K562 (cell line): ENCODE measurements around the gene SHISA5. TPM values are rescaled to one million over a fixed set of nuclear protein-coding genes. Genes with fewer than 3 reads are reported as not detected.

Source experiments
- BACH1 ChIP-seq: fragments of 200-800 bp; sonication (Bioruptor generic); IDR thresholded peaks from 2 replicates; pipeline ENCODE4 v1.6.1; 2016; ENCODE audit warnings: missing genetic modification characterization, missing compliant biosample characterization
- CBFA2T2 ChIP-seq: fragments of 450-650 bp; conservative IDR thresholded peaks from 2 replicates; pipeline ENCODE4 v1.6.1; 2017; ENCODE audit warnings: mild to moderate bottlenecking
- HNRNPH1 ChIP-seq: fragments of 200-400 bp; formaldehyde crosslinking; optimal IDR thresholded peaks from 2 replicates; pipeline ENCODE3; 2017; ENCODE audit warnings: low read depth, mild to moderate bottlenecking, low read length, moderate library complexity
- NR2C2 ChIP-seq, 2 experiments: fragments of 200-800 bp in 1 of 2; sonication (Bioruptor generic) in 1 of 2; sonication (generic) in 1 of 2; formaldehyde crosslinking in 1 of 2; IDR thresholded peaks; 2 replicates each; pipeline versions ENCODE4 v1.6.1 to v1.8.0; 2016 to 2022; ENCODE audit warnings: mild to moderate bottlenecking in 1 of 2, missing compliant biosample characterization in 1 of 2, missing genetic modification characterization in 1 of 2, missing genetic modification reagents in 1 of 2
- PCBP1 ChIP-seq: fragments of 200-400 bp; formaldehyde crosslinking; IDR thresholded peaks from 2 replicates; pipeline ENCODE4 v1.6.1; 2018; ENCODE audit warnings: mild to moderate bottlenecking, low read depth, low read length; ENCODE audit not compliant: poor library complexity, severe bottlenecking
- PHF20 ChIP-seq: fragments of 450-650 bp; IDR thresholded peaks from 2 replicates; pipeline ENCODE4 v1.6.1; 2018; ENCODE audit not compliant: partially characterized antibody
- RFX7 ChIP-seq: fragments of 250-450 bp; sonication (Bioruptor Pico); IDR thresholded peaks from 2 replicates; pipeline ENCODE4 v1.5.1; 2021; ENCODE audit warnings: mild to moderate bottlenecking
- SP2 ChIP-seq: IDR thresholded peaks from 2 replicates; pipeline ENCODE4 v1.6.1; 2011; ENCODE audit warnings: mild to moderate bottlenecking, low read depth, low read length, moderate library complexity; ENCODE audit not compliant: poor library complexity, severe bottlenecking; ENCODE audit errors: extremely low read depth
- TRIM28 ChIP-seq: fragments of 450-650 bp; IDR thresholded peaks from 2 replicates; pipeline ENCODE4 v1.6.1; 2017
- ZBTB1 ChIP-seq: sonication (generic); formaldehyde crosslinking; IDR thresholded peaks from 2 replicates; pipeline ENCODE4 v1.8.1; 2023; ENCODE audit warnings: missing genetic modification reagents, low read depth, mild to moderate bottlenecking, borderline replicate concordance
- ZNF431 ChIP-seq: sonication (generic); formaldehyde crosslinking; IDR thresholded peaks from 2 replicates; pipeline ENCODE4 v1.8.0; 2022; ENCODE audit warnings: mild to moderate bottlenecking, missing genetic modification reagents
- polyA plus RNA-seq, 8 experiments: library from polyadenylated mRNA; depleted of rRNA in 4 of 8; stranded (reverse) in 5 of 8; unstranded in 3 of 8; fragments of >200 nt; fragmentation: Nextera tagmentation in 2 of 8; fragmentation: Illumina TruSeq in 1 of 8; extraction: Ambion mirVana in 2 of 8; extraction: Trizol in 1 of 8; gene quantifications; 2 replicates each; pipeline versions ENCODE4 v1.2.1 to v1.2.3, GENCODE V29; 2011 to 2014; ENCODE audit warnings: inconsistent platforms in 1 of 8, missing spikeins in 1 of 8
- total RNA-seq, 7 experiments: library from RNA; depleted of rRNA in 6 of 7; stranded (reverse); fragments of >200 nt in 6 of 7; fragmentation: Illumina TruSeq in 2 of 7; extraction: Trizol in 2 of 7; gene quantifications; 2 replicates each; pipeline versions ENCODE4 v1.2.1 to v1.2.3, GENCODE V29; 2011 to 2021; ENCODE audit warnings: low replicate concordance in 1 of 7
- TF ChIP-seq, protein P1 (sequence below): sonication (generic); formaldehyde crosslinking; IDR thresholded peaks from 2 replicates; pipeline ENCODE4 v1.8.0; 2023; ENCODE audit warnings: missing genetic modification reagents, mild to moderate bottlenecking, borderline replicate concordance
- TF ChIP-seq, protein P2 (sequence below): fragments of 250-450 bp; sonication (Bioruptor Pico); IDR thresholded peaks from 2 replicates; pipeline ENCODE4 v1.4.0; 2020
- TF ChIP-seq, protein P3 (sequence below): IDR thresholded peaks from 2 replicates; pipeline ENCODE4 v1.6.1; 2011; ENCODE audit not compliant: insufficient read length; ENCODE audit errors: extremely low read depth
- TF ChIP-seq, protein P4 (sequence below): sonication (generic); formaldehyde crosslinking; IDR thresholded peaks from 2 replicates; pipeline ENCODE4 v1.8.0; 2022; ENCODE audit warnings: mild to moderate bottlenecking, low read depth, missing genetic modification reagents
- TF ChIP-seq, protein P5 (sequence below): fragments of 250-450 bp; sonication (Bioruptor Pico); IDR thresholded peaks from 2 replicates; pipeline ENCODE4 v1.5.0; 2022; ENCODE audit warnings: mild to moderate bottlenecking

The SHISA5 gene
- total and polyA plus RNA-seq, 9 of the 15 experiments (the other 6 are each of a cell fraction or from before 2014, with no cell fraction given) = 8.4 to 85.8 (median 56.1) TPM

DNA sequence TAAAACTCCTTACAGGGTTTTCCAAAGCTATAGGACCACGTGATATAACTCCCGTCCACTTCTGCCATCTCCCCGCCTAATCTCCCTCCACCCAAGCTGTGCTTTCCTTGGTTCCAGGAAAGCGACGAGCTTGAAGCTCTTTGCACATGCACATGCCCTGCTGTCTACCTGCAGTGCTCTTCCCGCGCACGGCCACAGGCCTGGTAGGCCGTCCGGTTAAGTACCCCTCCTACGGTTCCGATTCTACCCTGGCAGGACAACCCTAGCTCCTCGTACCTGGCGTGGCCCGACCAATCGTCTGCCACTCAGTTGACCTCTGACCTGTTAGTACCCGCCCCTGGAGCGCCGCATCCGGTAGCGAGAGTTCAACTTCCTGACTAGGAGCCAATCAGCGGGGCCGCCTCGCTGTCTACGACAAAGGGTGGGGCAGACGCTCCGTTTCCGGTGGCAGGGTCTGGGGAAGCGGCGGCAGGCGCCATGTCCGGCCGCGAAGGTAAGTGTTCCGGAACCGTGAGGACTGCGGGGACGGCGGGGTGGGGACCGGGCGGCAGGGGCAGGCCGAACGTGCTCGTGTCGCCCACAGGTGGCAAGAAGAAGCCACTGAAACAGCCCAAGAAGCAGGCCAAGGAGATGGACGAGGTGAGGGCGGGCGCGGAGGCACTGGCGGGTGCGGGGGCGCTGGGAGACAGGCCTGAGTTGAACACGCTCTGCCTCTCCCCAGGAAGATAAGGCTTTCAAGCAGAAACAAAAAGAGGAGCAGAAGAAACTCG is 64.0 kb downstream of the SHISA5 start, which contains the start of the genes CCDC51 and TMA7 (continued):
- TF ChIP-seq, protein P1, sequence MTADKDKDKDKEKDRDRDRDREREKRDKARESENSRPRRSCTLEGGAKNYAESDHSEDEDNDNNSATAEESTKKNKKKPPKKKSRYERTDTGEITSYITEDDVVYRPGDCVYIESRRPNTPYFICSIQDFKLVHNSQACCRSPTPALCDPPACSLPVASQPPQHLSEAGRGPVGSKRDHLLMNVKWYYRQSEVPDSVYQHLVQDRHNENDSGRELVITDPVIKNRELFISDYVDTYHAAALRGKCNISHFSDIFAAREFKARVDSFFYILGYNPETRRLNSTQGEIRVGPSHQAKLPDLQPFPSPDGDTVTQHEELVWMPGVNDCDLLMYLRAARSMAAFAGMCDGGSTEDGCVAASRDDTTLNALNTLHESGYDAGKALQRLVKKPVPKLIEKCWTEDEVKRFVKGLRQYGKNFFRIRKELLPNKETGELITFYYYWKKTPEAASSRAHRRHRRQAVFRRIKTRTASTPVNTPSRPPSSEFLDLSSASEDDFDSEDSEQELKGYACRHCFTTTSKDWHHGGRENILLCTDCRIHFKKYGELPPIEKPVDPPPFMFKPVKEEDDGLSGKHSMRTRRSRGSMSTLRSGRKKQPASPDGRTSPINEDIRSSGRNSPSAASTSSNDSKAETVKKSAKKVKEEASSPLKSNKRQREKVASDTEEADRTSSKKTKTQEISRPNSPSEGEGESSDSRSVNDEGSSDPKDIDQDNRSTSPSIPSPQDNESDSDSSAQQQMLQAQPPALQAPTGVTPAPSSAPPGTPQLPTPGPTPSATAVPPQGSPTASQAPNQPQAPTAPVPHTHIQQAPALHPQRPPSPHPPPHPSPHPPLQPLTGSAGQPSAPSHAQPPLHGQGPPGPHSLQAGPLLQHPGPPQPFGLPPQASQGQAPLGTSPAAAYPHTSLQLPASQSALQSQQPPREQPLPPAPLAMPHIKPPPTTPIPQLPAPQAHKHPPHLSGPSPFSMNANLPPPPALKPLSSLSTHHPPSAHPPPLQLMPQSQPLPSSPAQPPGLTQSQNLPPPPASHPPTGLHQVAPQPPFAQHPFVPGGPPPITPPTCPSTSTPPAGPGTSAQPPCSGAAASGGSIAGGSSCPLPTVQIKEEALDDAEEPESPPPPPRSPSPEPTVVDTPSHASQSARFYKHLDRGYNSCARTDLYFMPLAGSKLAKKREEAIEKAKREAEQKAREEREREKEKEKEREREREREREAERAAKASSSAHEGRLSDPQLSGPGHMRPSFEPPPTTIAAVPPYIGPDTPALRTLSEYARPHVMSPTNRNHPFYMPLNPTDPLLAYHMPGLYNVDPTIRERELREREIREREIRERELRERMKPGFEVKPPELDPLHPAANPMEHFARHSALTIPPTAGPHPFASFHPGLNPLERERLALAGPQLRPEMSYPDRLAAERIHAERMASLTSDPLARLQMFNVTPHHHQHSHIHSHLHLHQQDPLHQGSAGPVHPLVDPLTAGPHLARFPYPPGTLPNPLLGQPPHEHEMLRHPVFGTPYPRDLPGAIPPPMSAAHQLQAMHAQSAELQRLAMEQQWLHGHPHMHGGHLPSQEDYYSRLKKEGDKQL (CRISPR knock-in tag) = no peak
- TF ChIP-seq, protein P2, sequence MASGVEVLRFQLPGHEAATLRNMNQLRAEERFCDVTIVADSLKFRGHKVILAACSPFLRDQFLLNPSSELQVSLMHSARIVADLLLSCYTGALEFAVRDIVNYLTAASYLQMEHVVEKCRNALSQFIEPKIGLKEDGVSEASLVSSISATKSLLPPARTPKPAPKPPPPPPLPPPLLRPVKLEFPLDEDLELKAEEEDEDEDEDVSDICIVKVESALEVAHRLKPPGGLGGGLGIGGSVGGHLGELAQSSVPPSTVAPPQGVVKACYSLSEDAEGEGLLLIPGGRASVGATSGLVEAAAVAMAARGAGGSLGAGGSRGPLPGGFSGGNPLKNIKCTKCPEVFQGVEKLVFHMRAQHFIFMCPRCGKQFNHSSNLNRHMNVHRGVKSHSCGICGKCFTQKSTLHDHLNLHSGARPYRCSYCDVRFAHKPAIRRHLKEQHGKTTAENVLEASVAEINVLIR (CRISPR knock-in tag) = peak; percentile 57; the same call in 1 of the 2 replicates
- TF ChIP-seq SP2 (peak; percentile 25), NR2C2 (CRISPR knock-in tag; IDR thresholded peaks at IDR 0.05) (peak; percentile 99), NR2C2 (tag; IDR thresholded peaks at IDR 0.05) (peak; percentile 99), ZBTB1 (no peak), RFX7 (CRISPR knock-in tag) (no peak), TRIM28 (no peak), PHF20 (peak; percentile 75), ZNF431 (CRISPR knock-in tag) (no peak), CBFA2T2 (no peak), BACH1 (tag) (no peak), HNRNPH1 (no peak), PCBP1 (no peak)
- TF ChIP-seq, protein P3, sequence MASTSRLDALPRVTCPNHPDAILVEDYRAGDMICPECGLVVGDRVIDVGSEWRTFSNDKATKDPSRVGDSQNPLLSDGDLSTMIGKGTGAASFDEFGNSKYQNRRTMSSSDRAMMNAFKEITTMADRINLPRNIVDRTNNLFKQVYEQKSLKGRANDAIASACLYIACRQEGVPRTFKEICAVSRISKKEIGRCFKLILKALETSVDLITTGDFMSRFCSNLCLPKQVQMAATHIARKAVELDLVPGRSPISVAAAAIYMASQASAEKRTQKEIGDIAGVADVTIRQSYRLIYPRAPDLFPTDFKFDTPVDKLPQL = no peak
- TF ChIP-seq, protein P4, sequence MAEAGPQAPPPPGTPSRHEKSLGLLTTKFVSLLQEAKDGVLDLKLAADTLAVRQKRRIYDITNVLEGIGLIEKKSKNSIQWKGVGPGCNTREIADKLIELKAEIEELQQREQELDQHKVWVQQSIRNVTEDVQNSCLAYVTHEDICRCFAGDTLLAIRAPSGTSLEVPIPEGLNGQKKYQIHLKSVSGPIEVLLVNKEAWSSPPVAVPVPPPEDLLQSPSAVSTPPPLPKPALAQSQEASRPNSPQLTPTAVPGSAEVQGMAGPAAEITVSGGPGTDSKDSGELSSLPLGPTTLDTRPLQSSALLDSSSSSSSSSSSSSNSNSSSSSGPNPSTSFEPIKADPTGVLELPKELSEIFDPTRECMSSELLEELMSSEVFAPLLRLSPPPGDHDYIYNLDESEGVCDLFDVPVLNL (CRISPR knock-in tag) = no peak
- TF ChIP-seq, protein P5, sequence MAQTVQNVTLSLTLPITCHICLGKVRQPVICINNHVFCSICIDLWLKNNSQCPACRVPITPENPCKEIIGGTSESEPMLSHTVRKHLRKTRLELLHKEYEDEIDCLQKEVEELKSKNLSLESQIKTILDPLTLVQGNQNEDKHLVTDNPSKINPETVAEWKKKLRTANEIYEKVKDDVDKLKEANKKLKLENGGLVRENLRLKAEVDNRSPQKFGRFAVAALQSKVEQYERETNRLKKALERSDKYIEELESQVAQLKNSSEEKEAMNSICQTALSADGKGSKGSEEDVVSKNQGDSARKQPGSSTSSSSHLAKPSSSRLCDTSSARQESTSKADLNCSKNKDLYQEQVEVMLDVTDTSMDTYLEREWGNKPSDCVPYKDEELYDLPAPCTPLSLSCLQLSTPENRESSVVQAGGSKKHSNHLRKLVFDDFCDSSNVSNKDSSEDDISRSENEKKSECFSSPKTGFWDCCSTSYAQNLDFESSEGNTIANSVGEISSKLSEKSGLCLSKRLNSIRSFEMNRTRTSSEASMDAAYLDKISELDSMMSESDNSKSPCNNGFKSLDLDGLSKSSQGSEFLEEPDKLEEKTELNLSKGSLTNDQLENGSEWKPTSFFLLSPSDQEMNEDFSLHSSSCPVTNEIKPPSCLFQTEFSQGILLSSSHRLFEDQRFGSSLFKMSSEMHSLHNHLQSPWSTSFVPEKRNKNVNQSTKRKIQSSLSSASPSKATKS (CRISPR knock-in tag) = no peak
